Stimulated activated naive CD8-positive, alpha-beta T cell treated with anti-CD3 and anti-CD28 coated beads, Interleukin-15, Interleukin-2, amounts not matched to agents 100 ng/mL and 50 ng/mL, for 24 hours (primary cell): ENCODE measurements around the gene TNFRSF18.
"Not testable (repeated sequence)": the region's sequence is repeated elsewhere in the genome, so short reads cannot be mapped to it uniquely, and the experiment has no call there.

Experiments used
- H3K27ac Mint-ChIP-seq: one replicate; pipeline ENCODE4 v1.8.0; 2021; ENCODE audit warnings: mild to moderate bottlenecking, mixed read lengths
- H3K27me3 Mint-ChIP-seq: one replicate; pipeline ENCODE4 v1.8.0; 2021; ENCODE audit warnings: mixed read lengths
- H3K36me3 Mint-ChIP-seq: one replicate; pipeline ENCODE4 v1.8.0; 2021; ENCODE audit warnings: low read depth, mixed read lengths
- H3K4me1 Mint-ChIP-seq: one replicate; pipeline ENCODE4 v1.8.0; 2021; ENCODE audit warnings: low read depth, mixed read lengths
- H3K4me3 Mint-ChIP-seq: one replicate; pipeline ENCODE4 v1.8.0; 2021; ENCODE audit warnings: mild to moderate bottlenecking, mixed read lengths
- H3K9me3 Mint-ChIP-seq: one replicate; pipeline ENCODE4 v1.8.0; 2021; ENCODE audit warnings: mixed read lengths

Gene TNFRSF18, protein sequence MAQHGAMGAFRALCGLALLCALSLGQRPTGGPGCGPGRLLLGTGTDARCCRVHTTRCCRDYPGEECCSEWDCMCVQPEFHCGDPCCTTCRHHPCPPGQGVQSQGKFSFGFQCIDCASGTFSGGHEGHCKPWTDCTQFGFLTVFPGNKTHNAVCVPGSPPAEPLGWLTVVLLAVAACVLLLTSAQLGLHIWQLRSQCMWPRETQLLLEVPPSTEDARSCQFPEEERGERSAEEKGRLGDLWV

GRCh38 chr1:1206376-1206965 is at the start of gene TNFRSF18:
TNFRSF18 (minus strand) TSS chr1:1206592; CDS start chr1:1206571, 21 bp downstream.
- H3K4me3 Mint-ChIP-seq: peak within 1 kb of the TSS; percentile 79
- peaks cover 10% of the 10 kb centered on the region for H3K36me3 Mint-ChIP-seq
- H3K9me3 Mint-ChIP-seq: no peaks in the 10 kb centered on the region
- H3K4me1 Mint-ChIP-seq: peaks cover 37% of the 10 kb centered on the region
- no peak within 1 kb of the TSS for H3K27ac Mint-ChIP-seq
- H3K27me3 Mint-ChIP-seq: no peaks in the 10 kb centered on the region

DNA sequence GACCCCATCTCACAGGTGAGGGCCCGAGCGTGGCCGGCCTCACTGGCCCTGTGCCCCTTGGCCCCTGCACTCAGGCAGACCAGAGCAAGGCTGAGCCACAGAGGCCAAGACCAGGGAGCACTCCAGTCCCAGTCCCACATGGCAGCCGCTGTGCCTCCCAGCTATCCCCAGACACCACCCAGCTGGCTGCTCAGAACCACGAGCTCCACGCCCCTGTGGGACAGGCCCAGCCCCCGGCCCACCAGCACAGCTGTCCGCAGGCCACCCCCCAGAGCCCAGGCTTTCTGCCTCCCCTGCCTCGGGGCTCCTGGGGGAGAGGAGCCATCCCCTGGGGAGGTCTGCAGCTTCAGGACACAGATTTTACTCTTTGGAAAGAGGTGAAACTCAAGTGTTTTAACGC is 49.2 kb upstream of the TNFRSF18 start:
- no peak overlapping the region for H3K4me3 Mint-ChIP-seq
- H3K9me3 Mint-ChIP-seq: no peaks in the 10 kb centered on the region
- H3K27ac Mint-ChIP-seq: no peak overlapping the region

GRCh38 chr1:1255078-1255477 is 48.7 kb upstream of the TNFRSF18 start:
- no peak overlapping the region for H3K27ac Mint-ChIP-seq
- H3K9me3 Mint-ChIP-seq: no peaks in the 10 kb centered on the region
- H3K27me3 Mint-ChIP-seq: no peaks in the 10 kb centered on the region
- H3K4me3 Mint-ChIP-seq: no peak overlapping the region
- H3K4me1 Mint-ChIP-seq: peaks cover 11% of the 10 kb centered on the region
- peaks cover 34% of the 10 kb centered on the region for H3K36me3 Mint-ChIP-seq

More for the DNA sequence above, 49.2 kb upstream of the TNFRSF18 start:
- H3K27me3 Mint-ChIP-seq: no peaks in the 10 kb centered on the region
- H3K4me1 Mint-ChIP-seq: peaks cover 6% of the 10 kb centered on the region
- peaks cover 35% of the 10 kb centered on the region for H3K36me3 Mint-ChIP-seq

- Mint-ChIP-seq H3K9me3 (no peaks in the 10 kb centered on the region), H3K27ac (no peak overlapping the region), H3K36me3 (peaks cover 30% of the 10 kb centered on the region), H3K4me3 (no peak overlapping the region), H3K4me1 (peaks cover 16% of the 10 kb centered on the region), H3K27me3 (no peaks in the 10 kb centered on the region)
Measured at GRCh38 chr1:1254667-1254998, 48.2 kb upstream of the TNFRSF18 start.

DNA sequence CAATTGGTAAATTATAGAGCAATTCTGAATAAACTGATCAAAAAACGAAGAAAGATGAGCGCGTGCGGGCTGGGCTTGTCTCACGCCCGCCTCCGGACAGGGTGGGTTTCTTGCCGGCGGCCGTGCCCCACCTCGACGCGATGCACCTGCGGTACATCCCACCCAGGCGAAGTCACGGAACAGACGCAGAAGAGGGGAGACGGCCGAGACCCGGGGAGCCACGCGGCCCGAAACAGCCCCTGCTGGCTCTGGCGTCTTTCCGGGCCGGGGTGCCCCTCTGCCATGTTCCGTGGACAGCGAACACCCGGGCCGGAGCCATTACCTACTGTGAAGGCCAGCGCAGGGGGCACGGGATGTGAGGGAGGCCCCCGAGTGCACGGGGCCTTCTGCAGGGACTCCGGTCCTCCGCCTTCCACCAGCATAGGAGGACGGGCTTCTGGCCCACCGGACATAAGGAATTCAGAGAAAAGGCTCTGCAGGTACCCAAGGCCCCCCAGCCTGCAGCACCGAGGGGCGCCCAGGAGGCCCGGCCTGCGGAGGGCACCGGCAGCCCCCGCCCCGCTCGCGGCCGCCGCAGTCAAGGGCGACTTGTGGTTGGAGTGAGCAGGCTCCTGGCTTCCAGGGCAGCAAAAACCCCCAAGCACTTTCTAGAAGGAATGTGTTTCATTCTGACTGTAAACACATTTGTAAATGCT is 47.7 kb upstream of the TNFRSF18 start:
- no peaks in the 10 kb centered on the region for H3K9me3 Mint-ChIP-seq
- peaks cover 25% of the 10 kb centered on the region for H3K36me3 Mint-ChIP-seq
- no peaks in the 10 kb centered on the region for H3K27me3 Mint-ChIP-seq
- H3K4me1 Mint-ChIP-seq: peaks cover 18% of the 10 kb centered on the region
- no peak overlapping the region for H3K27ac Mint-ChIP-seq
- H3K4me3 Mint-ChIP-seq: no peak overlapping the region

- no peak overlapping the region for H3K4me3 Mint-ChIP-seq
- H3K9me3 Mint-ChIP-seq: no peaks in the 10 kb centered on the region
- H3K36me3 Mint-ChIP-seq: peaks cover 25% of the 10 kb centered on the region
- H3K4me1 Mint-ChIP-seq: peaks cover 18% of the 10 kb centered on the region
- no peak overlapping the region for H3K27ac Mint-ChIP-seq
- H3K27me3 Mint-ChIP-seq: no peaks in the 10 kb centered on the region
Measured at GRCh38 chr1:1253314-1253713, 46.9 kb upstream of the TNFRSF18 start.

DNA sequence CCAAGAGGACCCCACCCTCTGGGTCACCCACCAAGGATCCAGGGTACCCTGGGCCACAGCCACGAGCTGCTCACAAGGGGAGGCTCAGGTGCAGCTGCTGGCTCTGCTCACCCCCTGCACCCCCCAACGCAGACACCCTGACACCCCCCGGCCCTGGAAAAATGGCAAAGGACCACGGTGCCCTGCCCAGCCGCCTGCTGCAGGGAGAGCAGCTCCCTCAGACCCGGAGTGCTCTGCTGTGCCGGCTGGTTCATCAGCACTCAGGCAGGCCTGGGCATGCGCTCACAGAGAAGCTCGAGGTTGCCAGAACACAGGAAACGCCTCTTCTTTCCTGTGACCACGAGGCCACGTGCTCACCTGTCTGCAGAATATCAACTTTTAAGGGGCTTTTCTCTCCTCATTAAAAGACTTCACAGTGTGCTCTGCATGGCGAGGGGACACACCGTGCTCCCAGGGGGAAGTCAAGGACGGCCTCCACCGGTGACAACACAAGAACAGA is 44.4 kb upstream of the TNFRSF18 start:
- Mint-ChIP-seq H3K36me3 (peaks cover 14% of the 10 kb centered on the region), H3K4me3 (no peak overlapping the region), H3K4me1 (peaks cover 18% of the 10 kb centered on the region), H3K27ac (peak overlapping the region; percentile 81), H3K9me3 (no peaks in the 10 kb centered on the region), H3K27me3 (no peaks in the 10 kb centered on the region)

GRCh38 chr1:1248009-1248913 is 41.9 kb upstream of the TNFRSF18 start:
- not testable (repeated sequence) for H3K27ac Mint-ChIP-seq, H3K4me3 Mint-ChIP-seq, H3K9me3 Mint-ChIP-seq, H3K36me3 Mint-ChIP-seq, H3K27me3 Mint-ChIP-seq
- H3K4me1 Mint-ChIP-seq: peaks cover 18% of the 10 kb centered on the region

GRCh38 chr1:1247341-1247913 is 41.0 kb upstream of the TNFRSF18 start:
- Mint-ChIP-seq H3K9me3 (no peaks in the 10 kb centered on the region), H3K4me1 (peaks cover 18% of the 10 kb centered on the region), H3K27me3 (no peaks in the 10 kb centered on the region), H3K27ac (no peak overlapping the region), H3K4me3 (no peak overlapping the region), H3K36me3 (no peaks in the 10 kb centered on the region)

GRCh38 chr1:1246577-1247340 is 40.4 kb upstream of the TNFRSF18 start, which contains the start of gene C1QTNF12:
C1QTNF12 (minus strand) TSS chr1:1246722; CDS start chr1:1246690, 32 bp downstream.
- H3K4me1 Mint-ChIP-seq: peaks cover 18% of the 10 kb centered on the region
- H3K4me3 Mint-ChIP-seq: no peak within 1 kb of the TSS
- H3K9me3 Mint-ChIP-seq: no peaks in the 10 kb centered on the region
- no peaks in the 10 kb centered on the region for H3K36me3 Mint-ChIP-seq
- H3K27me3 Mint-ChIP-seq: no peaks in the 10 kb centered on the region
- H3K27ac Mint-ChIP-seq: no peak within 1 kb of the TSS

DNA sequence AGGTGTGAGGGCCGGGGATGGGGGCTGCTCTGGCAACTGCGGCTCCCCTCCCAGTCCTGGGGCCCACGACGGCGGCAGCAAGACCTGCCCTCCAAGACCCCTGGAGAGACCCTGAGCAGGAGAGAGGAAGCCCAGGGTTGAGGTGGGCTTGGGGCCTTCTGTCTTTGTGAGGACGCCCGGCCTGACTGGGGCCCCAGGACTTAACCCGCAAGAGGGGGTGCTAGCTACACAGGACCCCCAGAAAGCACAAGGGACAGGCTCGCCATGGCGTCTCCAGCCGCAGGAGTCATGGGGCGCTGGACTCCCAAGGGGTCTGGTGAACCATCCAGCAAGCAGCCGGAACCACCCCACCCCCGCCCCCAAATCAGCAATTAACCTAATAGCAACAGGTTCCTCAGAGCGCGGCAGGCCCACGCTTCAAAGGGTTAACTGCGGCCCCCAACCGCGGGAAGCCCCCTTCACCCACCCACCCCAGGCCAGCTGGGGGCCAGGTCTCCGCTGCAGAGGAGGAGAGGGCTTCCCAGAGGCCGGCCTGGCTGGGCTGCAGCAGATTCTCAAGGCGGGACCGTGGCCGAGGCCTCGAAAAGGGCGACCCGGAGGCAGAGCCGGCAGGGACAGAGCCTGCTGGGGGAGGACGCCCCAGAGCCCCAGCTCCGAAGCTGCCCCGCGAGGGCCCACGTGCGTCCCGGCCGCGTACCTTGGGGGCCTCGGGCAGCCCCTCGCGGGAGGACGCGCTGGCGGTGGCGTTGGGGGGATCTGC is 39.6 kb upstream of the TNFRSF18 start:
- Mint-ChIP-seq H3K9me3 (no peaks in the 10 kb centered on the region), H3K36me3 (no peaks in the 10 kb centered on the region), H3K27ac (no peak overlapping the region), H3K4me3 (no peak overlapping the region), H3K4me1 (peaks cover 15% of the 10 kb centered on the region), H3K27me3 (no peaks in the 10 kb centered on the region)

DNA sequence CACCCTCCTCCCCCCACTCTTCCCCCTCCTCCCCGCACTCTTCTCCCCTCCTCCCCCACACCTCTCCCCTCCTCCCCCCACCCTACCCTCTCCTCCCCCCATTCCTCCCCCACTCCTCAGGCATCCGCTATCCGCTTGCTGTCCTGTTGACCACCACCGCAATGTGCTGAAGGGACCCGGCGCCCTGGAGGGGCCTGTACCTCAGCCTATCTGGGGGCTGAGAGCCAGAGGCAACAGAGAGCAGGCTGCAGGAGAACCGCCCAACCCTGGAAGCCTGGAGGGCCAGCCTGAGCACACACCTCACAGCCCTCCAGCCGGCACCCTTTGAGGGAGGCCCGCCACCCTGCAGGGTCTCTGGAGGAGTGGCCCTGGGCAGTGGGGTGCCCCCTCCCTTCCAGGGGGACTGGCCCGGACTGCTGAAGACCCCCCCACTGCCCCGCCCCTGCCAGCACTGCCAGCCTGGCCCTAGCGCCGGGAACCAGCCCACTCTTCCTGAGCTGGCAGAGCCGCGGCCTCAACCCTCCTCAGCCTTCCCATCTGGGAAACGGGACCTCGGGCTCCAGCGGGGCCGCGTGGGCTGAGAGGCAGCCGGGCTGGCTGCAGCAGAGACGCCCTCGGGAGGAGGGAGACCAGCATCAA is 38.9 kb upstream of the TNFRSF18 start:
- Mint-ChIP-seq H3K27ac (no peak overlapping the region), H3K4me1 (peaks cover 8% of the 10 kb centered on the region)

More for the DNA sequence above, 38.9 kb upstream of the TNFRSF18 start:
- Mint-ChIP-seq H3K27me3 (no peaks in the 10 kb centered on the region), H3K9me3 (no peaks in the 10 kb centered on the region), H3K36me3 (no peaks in the 10 kb centered on the region), H3K4me3 (no peak overlapping the region)
